GM04503 (cell line): ENCODE results near the gene PPARA.

Source experiments
- DNase-seq: peaks from one replicate; pipeline ENCODE4 v3.0.0-alpha.2; 2012; ENCODE audit warnings: low read depth

The PPARA gene

DNA sequence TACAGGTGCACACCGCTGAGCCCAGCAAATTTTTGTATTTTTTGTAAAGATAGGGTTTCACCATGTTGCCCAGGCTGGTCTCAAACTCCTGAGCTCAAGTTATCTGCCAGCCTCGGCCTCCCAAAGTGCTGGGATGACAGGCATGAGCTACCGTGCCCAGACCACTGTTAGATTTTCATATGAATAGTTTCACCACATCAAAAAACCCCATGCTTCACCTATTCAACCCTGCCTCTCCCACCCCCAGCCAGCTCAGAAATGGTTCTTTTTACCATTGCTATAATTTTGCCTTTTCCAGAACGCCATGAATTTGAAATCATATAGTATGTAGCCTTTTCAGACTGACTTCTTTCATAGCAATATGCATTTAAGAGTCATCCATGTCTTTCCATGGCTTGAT, 61.9 kb downstream of the PPARA start:
- no peak for DNase-seq

DNA sequence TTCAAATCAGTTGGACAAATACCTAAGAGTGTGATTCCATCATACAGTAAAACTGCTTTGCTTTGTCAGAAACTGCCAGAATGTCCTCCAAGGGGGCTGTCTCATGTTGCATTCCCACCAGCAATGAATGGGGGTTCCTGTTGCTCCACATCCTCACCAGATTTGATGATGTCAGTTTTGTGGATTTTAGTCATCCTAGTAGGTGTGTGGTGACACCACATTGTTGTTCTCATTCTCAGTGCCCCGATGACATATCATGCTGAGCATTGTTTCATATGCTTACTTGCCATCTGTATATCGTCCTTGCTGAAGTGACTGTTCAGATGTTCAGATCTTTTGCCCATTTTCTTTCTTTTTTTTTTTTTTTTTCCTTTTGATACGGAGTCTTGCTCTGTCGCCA, 62.7 kb downstream of the PPARA start:
- DNase-seq = no peak

DNA sequence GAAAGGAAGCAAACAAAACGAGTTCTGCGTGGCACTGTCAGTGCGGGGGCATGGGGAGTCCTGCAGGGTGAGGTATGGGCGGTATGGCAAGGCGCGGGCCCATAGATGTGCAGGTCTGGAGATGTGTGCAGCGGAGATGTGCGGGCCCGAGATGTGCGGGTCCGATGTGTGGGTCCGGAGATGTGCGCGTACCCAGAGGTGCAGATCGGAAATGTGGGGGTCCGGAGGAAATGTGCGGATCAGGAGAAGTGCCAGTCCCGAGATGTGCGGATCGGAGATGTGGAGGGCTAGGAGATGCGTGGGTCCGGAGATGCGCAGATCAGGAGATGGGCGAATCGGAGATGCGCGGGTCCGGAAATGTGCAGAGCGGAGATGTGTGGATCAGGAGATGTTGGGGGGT, 63.8 kb downstream of the PPARA start:
- DNase-seq = no peak

DNA sequence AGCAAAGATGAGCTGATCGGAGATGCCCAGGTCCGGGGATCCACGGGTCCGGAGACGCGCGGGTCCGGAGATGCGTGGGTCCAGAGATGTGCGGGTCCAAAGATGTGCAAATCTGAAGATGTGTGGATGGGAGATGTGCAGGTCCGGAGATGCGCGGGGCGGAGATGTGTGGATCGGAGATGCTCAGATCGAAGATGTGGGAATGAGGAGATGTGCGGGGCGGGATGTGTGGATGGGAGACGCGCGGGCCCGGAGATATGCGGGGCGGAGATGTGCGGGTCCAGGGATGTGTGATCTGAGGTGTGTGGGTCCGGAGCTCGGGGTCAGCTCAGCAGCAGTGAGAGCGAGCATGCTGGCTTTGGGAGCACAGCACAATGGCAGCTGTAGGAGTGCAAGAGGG, 64.3 kb downstream of the PPARA start:
- no peak for DNase-seq

DNA sequence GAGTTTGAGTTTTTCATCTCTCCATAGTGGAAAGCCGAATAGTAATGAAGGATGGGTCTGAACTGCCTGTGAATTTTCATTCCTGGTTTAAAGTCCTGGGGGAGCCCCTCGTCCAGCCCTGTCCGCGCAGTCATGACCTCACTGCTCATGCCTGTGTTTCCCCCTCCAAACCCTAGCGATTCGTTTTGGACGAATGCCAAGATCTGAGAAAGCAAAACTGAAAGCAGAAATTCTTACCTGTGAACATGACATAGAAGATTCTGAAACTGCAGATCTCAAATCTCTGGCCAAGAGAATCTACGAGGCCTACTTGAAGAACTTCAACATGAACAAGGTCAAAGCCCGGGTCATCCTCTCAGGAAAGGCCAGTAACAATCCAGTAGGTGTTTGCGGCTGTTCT, 69.3 kb downstream of the PPARA start:
- DNase-seq = no peak

DNA sequence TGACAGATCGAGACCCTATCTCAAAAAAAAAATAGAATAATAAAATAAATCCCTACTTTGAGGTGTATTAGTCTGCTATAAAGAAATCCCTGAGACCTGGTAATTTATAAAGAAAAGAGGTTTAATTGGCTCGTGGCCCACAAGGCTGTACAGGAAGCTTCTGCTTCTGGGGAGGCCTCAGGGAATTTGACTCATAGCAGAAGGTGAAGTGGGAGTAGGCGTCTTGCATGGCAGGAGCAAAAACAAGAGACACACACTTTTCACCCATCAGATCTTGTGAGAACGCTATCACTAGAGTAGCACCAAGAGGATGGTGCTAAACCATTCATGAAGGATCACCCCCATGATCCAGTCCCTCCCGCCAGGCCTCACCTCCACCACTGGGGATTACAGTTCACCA, 70.6 kb downstream of the PPARA start:
- no peak for DNase-seq

DNA sequence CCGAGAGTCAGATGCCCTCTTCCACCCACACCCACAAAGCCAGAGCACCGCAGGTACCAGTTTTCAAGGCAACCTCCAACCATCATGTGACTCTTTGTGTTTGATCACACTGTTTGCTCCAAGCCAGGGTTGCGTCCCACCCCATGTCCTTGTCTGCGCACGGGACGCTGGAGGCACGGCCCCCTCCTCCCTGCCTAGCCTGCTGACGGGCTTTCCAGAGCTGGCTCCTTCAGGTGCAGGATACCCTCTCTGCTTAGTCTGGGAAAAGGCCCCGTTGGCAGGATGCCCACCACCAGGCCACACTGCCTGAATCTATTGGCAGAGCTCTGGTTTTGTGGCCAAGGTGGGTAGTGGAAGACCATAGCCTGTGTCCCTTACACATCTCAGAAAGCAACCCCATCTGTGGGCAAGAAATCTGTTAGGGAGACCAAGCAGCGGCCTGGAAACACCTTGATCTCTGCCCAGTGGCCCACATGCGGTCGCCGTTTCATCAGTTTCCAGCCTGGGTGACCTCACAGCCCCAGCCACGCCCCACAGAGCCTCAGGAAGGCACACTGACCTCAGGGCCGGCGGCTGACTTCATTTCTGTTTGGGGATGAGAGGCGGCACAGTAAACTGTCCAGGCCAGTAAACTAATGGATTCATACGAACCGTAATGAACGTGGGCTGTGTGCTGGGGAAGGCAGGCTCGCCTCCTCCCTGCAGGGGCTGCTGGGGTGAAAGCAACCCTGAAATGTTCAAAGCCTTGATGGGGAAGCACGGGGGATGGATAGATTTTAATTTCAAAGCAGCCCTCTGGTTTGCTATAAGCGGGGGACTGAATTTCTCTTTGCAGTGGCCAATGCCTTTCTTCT, 73.9 kb downstream of the PPARA start:
- DNase-seq = no peak

DNA sequence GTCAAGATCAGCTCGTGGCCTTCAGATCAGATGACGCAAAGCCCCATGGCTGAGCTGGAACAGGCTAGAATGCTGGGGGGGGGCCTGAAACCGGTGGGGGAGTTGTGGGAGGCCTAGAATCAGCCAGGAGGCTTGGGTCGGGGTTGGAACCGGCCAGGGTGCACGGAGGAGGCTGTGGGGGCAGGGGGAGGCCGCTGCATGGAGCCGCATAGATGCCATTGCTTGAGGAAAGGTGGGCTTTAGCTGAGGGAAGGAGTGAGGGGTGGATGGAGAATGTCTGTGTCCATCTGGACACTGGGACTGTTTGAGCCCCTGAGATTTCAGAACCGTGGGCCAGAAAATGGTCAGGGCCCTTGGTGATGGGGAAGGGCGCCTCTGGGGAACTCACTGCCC, 74.6 kb downstream of the PPARA start:
- DNase-seq = no peak

DNA sequence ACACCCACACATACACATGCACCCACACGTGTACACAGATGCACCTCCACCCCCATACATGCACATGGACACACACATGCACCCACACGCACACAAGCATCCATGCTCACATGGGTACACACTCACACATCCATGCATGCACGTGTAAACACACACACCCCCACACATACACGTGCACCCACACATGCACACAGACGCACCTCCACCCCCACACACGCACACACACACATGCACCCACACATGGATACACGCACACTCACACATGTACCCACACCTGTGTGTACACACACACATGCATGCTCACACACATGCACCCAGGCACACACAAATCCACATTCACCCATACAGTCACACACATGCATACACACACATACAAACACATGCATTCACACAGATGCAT, 75.3 kb downstream of the PPARA start:
- DNase-seq = no peak

DNA sequence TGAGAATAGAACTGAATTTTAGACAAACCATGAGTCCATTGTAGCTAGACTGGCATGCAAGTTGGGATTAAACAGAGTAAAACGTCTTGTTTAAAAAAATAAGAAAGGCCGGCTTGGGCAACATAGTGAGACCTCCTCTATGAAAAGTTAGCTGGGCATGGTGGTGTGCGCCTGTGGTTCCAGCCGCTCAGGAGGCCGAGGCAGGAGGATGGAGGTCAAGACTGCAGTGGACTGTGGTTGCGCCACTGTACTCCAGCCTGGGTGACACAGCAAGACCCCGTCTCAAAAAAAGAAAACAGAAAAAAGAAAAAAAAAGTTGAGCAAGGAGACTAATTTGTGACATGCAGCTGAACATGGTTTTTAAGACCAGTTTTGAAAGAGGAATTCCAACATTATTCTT, 76.3 kb downstream of the PPARA start:
- DNase-seq = no peak

DNA sequence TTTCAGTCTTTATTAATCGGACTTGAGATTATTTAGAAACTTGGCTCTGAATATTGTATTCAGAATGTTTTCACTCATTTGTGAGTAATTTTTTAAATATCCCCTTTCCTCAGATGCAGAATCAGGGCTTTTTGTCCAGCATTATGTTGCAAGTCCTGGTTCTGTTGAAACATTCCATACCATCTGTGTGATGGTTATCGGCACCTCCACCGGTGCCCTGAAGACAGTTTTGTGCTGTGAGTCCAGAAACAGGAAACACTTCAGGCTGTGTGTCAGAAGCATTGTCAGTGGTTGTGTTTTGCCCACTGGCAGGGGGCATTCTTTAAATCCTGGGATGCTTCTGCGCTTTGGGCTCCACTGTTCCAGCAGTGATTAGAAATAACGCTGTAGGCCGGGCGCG, 79.4 kb downstream of the PPARA start:
- no peak for DNase-seq

DNA sequence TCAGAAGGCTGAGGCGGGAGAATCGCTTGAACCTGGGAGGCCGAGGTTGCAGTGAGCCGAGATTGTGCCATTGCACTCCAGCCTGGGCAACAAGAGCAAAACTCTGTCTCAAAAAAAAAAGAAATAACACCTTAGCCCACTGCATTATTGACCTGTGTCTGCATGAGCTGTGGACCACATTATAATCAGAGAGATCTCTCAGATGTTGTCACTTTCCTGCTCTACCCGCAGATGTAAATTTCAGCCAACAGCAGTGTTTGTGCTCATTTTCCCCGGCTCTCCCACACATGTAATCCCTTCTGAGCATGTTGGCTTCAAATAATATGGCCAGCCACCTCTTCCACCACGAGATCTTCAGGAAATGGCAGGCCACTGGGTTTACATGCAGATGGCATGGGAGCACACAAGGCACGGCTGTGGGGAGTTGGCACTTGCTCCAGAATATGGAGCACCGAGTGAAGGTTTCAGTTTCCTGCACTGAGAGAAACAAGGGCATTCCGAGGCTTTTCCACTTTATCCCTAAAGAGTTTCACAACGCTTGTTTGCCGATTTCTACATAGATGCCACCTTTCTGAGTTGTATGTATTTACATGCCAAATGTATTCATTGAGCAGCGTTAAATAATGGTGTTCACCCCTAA, 80.1 kb downstream of the PPARA start:
- DNase-seq = no peak

DNA sequence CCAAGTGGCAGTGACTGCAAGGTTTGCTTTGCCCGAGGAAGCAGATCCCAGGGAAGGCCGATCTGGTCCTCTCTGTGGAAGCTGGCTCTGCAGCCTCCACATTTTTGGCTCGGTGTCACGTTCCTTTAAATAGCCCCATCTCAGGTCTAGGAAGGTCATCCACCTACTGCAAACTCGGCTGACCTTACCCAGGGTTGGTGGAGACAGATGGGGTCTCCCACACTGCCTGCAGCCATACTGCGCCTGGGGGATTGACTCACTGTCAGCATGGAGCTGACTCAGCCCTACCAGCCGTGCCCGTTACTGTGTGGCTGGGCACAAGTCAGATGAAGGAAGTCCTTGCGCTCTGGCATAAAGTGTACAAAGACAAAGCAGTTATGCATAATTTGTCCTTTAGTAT, 82.9 kb downstream of the PPARA start:
- no peak for DNase-seq

DNA sequence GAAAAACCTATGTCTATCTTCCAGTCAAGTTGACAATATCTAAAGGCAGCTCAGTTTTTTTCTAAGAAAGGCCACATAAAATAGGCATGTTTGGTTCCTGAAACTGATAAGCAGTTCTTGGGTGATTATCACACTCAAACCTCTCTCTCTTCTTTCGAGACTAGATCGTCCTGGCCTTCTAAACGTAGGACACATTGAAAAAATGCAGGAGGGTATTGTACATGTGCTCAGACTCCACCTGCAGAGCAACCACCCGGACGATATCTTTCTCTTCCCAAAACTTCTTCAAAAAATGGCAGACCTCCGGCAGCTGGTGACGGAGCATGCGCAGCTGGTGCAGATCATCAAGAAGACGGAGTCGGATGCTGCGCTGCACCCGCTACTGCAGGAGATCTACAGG, 84.6 kb downstream of the PPARA start:
- no peak for DNase-seq

DNA sequence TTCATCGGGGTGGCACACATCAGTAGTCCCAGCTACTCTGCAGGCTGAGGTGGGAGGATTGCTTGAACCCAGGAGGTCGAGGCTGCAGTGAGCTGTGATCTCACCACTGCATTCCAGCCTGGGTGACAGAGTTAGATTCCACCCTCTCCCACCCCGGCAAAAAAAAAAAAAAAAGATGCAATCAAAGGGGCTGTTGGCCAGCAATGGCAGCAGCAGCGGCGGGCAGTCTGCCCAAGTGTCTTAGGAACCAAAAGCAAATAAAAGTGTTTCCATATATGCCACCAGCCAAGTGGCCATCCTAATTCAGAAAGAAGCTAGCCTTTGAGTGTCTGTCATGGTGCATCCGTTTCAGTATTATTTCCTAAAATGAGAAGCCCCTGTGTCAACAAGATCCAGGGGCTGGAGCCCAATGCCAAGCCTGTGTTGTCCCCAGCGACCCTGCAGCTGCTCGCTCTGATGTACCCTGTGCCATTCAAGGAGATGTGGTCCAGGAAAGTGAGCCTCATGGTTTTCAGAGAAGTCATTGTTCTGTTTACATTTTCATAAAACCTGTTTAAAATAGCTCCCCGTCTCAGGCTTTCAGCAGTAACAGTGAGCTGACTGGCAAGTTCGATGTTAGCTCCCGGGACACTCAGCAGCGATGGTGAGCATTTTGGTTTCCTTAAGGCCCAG, 87.3 kb downstream of the PPARA start:
- DNase-seq = no peak

DNA sequence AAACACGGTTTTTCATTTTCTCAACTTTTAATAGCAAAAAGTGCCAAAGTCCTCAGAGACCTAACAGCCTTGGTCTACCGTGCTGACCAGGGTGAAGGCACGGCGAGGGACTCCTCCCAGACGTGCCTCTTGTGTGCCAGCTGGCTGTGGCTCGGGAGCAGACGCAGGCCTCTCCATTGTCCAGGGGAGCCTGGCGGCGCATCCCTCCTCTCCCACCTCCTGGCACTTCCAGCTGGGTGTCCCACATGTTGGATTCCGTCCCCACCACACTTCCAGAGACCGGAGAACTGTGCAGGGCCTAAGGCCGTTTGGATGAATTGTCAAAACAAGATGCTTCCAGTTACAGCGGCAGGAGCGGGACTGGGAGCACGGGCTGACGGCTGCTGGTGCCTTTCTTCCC, 88.2 kb downstream of the PPARA start:
- DNase-seq = no peak

DNA sequence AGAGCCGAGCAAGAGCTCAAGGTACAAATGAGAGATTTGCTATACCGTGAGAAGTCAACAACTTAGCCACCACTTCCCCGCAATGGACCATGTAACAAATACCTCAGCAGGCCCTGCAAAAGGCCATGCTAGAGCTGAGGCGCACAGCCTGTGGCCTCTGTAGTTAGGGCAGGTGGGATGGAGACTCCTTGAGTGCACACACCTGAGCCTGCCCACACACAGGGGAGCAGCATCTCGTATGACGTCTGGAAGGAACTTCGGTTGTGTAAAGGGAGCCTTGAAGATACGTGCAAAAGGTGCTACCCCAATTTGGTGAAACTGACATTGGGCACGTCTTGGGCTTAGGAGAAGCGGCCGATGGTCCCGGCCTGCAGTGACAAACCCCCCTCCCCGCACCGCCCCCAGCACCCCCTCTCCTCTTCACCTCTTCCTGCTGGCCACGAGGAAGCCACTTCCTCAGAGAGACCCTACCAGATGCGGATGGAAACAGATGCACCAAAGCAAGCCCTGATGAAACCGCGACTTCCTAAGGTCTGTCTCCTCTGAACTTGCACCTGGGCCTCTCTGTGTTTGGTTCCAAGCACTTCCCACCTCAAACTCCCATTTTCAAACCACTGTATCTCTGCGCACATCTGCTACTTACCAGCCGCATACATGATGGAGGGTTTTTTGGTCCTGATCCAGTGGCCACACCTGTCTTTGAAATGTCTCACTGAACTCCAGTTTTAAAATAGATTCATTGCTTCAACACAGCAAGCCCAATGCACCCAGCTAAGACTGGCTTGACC, 89.1 kb downstream of the PPARA start:
- no peak for DNase-seq

DNA sequence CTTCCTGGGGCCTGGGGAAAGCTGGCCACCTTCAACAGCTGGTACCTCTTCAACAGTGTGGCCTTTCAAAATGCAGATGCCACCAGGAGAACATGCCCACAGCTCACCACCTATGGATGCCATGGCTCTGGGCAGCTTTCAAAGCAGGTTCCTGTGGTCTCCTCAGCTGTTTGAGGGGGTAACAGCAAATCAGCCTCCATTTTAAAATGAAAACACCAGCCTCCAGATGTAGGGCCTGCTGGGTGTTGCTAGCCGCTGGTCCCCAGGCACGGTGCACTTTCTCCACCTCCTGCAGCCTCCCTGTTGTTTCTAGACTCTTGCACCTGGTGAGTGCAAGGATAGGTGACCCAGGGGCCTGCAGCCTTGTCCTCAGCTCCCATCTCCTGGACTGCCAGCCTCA, 89.7 kb downstream of the PPARA start:
- DNase-seq = no peak

DNA sequence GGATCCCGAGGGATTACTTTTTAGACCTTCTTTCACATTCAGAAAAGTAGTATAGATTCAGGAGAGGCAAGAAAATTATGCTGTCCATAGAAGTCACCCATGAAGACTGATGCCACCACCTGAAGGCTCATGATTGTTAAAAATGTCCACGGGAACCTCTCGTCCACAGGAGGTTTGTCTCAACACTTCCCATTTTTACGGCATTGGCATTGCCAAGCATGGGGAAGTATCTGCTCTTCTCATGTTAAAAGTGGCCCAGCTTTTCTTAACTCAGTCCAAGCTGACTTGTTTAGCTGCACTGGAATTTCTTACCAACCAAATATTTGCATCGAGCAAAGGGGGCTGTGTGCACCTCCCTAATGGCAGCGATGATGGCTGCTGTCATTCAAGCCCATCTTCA, 90.2 kb downstream of the PPARA start:
- no peak for DNase-seq

DNA sequence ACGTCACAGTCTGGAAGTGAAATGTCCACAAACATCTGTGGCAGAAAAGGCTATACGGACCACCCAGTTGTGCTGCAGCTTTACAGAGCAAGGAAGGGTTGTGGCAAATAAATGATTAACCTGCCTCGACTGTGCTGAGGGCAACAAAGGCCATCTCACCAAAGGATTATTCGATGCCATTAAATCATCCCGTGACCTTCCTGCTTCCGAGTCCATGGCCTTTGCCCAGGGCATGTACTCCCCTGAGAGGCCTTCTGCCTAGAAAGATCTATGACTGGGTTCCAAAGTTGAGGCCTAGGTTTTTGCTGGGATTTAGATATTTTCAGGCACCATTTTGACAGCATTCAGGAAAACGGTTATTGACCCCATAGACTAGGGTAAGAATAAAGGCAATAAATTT, 90.6 kb downstream of the PPARA start:
- no peak for DNase-seq

DNA sequence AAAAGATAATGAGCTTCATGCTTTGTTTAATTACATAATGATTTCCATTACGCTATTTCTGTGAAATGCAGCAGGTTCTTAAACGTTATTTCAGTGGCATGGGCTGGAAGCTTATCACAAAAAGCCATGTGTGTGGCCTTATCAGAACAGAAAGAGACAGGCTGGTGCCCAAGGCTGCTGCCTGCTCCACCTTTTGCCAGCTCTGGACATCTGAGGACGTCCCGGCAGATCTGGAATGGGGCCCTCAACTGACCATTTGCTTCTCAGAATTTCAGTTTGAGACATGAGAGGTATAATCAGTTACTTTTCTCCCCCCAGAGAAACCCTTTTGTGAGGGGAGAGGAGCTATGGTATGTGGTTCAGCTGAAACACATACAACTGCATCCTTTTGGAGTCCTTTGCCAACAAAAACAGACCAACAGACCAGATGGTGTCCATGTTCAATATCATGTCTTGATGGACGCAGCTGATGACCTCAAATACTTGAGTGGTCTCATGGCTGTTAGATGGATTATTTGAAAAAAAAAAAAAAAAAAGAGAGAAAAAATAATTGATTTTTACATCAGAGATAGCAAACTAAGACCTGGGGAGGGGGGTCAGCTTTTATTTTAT, 91.2 kb downstream of the PPARA start:
- DNase-seq = no peak

DNA sequence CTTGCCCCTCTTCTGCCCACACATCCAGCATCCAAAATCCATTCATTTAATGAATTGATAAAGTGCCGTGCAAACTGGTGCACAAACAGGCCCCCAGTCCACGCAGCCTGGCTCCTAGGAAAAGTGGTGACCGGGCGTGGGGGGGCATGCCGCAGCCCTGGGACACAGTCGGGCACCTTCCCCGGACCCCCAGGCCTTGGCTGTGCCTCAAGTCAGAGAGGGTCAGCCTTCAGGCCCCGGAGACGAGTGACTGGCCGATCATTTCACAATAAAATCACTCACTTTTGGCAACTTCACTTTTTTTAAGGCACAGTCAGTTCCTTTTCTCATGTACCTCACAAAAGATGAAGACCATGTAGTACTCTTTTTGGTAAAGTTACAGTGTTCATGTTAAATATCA, 91.8 kb downstream of the PPARA start:
- DNase-seq = no peak
